ENCODE data around the gene CXCR3. TPM values are rescaled to one million over a fixed set of nuclear protein-coding genes. Genes with fewer than 3 reads are reported as not detected.
A peak's percentile ranks its signal among the peaks of the same experiment; 100 is the strongest.
"Not testable (repeated sequence)": the region's sequence is repeated elsewhere in the genome, so short reads cannot be mapped to it uniquely, and the experiment has no call there.

CXCR3 gene
- total RNA-seq, 4 donors from 2014 or later: 4.4 to 9.2 (median 8.4) TPM; not detected in 1

DNA sequence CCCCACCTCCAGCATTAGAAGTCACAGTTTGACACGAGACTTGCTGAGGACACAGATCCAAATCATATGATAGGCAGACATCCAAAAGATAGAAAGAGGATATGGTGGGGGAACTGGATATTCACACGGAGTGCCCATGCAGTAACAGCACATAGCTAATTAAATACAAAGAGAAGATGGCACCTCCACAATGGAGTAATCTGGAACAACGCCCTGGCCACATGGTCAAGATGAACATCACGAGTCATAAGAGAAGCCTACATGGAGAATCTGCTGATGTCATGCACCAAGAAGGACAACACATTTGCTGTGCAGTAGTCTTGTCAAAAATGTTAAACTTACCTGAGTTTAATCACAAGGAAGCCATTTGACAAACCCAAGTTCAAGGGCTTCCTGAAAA, 39.0 kb upstream of the CXCR3 start:
- Histone ChIP-seq H3K27me3 (no peaks in the 10 kb centered on the region), H3K4me3 (no peak overlapping the region), H3K4me1 (no peaks in the 10 kb centered on the region), H3K27ac (no peak overlapping the region), H3K36me3 (no peaks in the 10 kb centered on the region), H3K9me3 (no peaks in the 10 kb centered on the region)
- TF ChIP-seq, protein P1, sequence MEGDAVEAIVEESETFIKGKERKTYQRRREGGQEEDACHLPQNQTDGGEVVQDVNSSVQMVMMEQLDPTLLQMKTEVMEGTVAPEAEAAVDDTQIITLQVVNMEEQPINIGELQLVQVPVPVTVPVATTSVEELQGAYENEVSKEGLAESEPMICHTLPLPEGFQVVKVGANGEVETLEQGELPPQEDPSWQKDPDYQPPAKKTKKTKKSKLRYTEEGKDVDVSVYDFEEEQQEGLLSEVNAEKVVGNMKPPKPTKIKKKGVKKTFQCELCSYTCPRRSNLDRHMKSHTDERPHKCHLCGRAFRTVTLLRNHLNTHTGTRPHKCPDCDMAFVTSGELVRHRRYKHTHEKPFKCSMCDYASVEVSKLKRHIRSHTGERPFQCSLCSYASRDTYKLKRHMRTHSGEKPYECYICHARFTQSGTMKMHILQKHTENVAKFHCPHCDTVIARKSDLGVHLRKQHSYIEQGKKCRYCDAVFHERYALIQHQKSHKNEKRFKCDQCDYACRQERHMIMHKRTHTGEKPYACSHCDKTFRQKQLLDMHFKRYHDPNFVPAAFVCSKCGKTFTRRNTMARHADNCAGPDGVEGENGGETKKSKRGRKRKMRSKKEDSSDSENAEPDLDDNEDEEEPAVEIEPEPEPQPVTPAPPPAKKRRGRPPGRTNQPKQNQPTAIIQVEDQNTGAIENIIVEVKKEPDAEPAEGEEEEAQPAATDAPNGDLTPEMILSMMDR (IDR thresholded peaks at IDR 0.05): no peak
- TF ChIP-seq POLR2A (IDR thresholded peaks at IDR 0.05): no peak
- DNase-seq: no peak

DNA sequence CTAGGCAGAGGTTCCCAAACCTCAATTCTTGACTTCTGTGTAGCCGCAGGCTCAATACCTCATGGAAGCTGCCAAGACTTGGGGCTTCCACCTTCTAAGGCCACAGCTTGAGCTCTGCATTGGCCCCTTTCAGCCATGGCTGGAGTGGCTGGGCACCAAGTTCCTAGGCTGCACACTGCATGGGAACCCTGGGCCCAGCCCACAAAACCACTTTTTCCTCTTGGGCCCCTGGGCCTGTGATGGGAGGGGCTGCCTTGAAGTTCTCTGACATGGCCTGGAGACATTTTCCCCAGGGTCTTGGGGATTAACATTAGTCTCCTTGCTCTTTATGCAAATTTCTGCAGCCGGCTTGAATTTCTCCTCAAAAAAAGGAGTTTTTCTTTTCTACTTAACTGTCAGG, 35.0 kb upstream of the CXCR3 start:
- Histone ChIP-seq H3K4me3 (no peak overlapping the region), H3K36me3 (no peaks in the 10 kb centered on the region), H3K27me3 (no peaks in the 10 kb centered on the region), H3K27ac (no peak overlapping the region), H3K9me3 (no peaks in the 10 kb centered on the region), H3K4me1 (no peaks in the 10 kb centered on the region)
- TF ChIP-seq, protein P1 (IDR thresholded peaks at IDR 0.05): no peak
- TF ChIP-seq POLR2A (IDR thresholded peaks at IDR 0.05): no peak
- no peak for DNase-seq

DNA sequence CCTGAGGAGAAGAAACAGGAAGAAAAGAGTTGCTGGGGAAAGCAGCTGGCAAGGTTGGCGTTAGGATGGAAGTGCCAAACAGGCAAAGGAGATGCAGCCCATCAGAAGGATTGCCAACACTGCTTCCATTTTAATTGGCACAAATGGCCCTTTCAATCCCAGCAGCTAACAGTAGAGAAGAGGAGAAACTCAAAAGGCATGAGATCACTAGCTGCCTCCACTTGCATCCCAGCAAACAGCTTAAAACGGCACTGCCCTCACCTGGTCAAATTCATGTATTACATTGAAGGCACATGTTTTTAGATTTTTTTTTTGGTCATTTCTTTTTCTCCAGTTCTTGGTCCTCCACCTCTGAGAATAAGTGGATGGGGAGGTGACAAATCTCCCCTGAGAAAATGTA, 34.1 kb upstream of the CXCR3 start:
- DNase-seq: peak in 2 of 3 donors; percentile 40 to 72
- Histone ChIP-seq H3K4me1 (no peaks in the 10 kb centered on the region), H3K27me3 (no peaks in the 10 kb centered on the region), H3K27ac (no peak overlapping the region), H3K9me3 (no peaks in the 10 kb centered on the region), H3K4me3 (no peak overlapping the region), H3K36me3 (no peaks in the 10 kb centered on the region)
- TF ChIP-seq, protein P1 (IDR thresholded peaks at IDR 0.05): peak in 5 of 6 experiments; percentile 32 to 65 (median 59)
- no peak for TF ChIP-seq POLR2A (IDR thresholded peaks at IDR 0.05)

DNA sequence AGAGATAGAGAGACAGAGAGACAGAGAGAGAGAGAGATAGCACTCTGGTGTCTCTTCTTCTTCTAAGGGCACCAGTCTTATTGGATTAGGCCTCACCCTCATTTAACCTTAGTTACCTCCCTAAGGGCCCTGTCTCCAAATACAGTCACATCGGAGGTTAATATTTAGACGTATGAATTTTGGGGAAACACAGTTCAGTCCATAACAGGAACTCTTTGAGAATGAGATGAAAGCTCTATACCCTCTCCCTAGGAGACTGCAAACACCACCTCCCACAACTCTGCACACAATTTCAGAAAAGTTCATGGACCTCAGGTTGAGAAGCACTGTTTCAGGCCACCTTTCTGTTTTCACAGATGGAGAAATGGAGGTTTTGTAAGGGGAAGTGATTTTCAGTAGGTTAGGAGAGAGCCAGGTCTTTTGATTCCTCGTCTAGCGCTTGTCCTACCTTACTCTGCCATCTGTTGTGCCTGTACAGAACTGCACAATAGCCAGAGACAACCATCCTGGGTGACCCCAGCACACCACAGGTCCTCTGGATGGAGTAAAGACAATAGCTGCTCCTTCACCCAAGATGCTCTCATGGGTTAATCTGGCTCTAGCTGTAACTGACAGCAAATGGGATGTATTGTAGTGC, 32.1 kb upstream of the CXCR3 start:
- Histone ChIP-seq H3K36me3 (no peaks in the 10 kb centered on the region), H3K27ac (no peak overlapping the region), H3K4me1 (no peaks in the 10 kb centered on the region), H3K4me3 (no peak overlapping the region), H3K9me3 (no peaks in the 10 kb centered on the region), H3K27me3 (no peaks in the 10 kb centered on the region)
- DNase-seq: peak in 1 of 3 donors; percentile 56
- TF ChIP-seq, protein P1 (IDR thresholded peaks at IDR 0.05): peak in 4 of 6 experiments; percentile 38 to 70 (median 62)
- TF ChIP-seq POLR2A (IDR thresholded peaks at IDR 0.05): no peak

DNA sequence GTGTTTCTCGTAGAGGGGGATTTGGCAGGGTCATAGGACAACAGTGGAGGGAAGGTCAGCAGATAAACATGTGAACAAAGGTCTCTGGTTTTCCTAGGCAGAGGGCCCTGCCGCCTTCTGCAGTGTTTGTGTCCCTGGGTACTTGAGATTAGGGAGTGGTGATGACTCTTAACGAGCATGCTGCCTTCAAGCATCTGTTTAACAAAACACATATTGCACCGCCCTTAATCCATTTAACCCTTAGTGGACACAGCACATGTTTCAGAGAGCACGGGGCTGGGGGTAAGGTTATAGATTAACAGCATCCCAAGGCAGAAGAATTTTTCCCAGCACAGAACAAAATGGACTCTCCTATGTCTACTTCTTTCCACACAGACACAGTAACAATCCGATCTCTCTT, 26.1 kb upstream of the CXCR3 start:
- not testable (repeated sequence) for H3K9me3 ChIP-seq, H3K27ac ChIP-seq, DNase-seq, H3K4me3 ChIP-seq, H3K4me1 ChIP-seq, H3K36me3 ChIP-seq, H3K27me3 ChIP-seq

DNA sequence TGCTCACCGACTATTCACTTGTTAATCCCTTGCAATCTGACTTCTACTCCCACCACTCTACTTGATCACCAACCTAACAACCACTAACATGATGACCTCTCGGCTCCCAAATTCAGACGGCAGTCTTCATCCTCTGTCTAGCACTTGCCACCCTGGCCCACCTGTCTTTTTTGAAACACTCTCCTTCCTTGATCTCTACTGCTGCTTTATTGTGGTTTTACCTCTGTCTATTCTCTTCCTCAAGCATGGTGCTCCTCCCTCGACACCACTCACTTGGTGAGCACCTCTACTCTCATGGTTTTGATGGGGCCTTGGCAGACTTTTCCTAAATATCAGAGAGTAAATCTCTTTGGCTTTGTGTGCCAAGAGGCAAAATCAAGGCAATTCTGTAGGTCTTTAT, 21.7 kb upstream of the CXCR3 start:
- Histone ChIP-seq H3K9me3 (no peaks in the 10 kb centered on the region), H3K27ac (no peak overlapping the region), H3K4me3 (no peak overlapping the region), H3K4me1 (no peaks in the 10 kb centered on the region), H3K36me3 (no peaks in the 10 kb centered on the region), H3K27me3 (no peaks in the 10 kb centered on the region)
- TF ChIP-seq POLR2A (IDR thresholded peaks at IDR 0.05): no peak
- TF ChIP-seq, protein P1 (IDR thresholded peaks at IDR 0.05): no peak
- no peak for DNase-seq

Measured in Peyer's patch (tissue), 4 donors.